SK-N-SH (cell line): Measurements from ENCODE around the gene PUM1. TPM values are rescaled to one million over a fixed set of nuclear protein-coding genes. Genes with fewer than 3 reads are reported as not detected.
"Not testable (repeated sequence)": the region's sequence is repeated elsewhere in the genome, so short reads cannot be mapped to it uniquely, and the experiment has no call there.

ENCODE experiments used
- CTCF ChIA-PET: fragments of 300-600, 350-600 bp; formaldehyde crosslinking; extraction: SDS; loops from one replicate; lab custom pipeline; 2021; lab: Yijun Ruan, JAX
- POLR2A ChIA-PET: fragments of 350-600 bp; sonication (Branson Sonifier 250); formaldehyde crosslinking; extraction: SDS; loops from one replicate; lab custom pipeline; 2020; ENCODE audit warnings: antibody characterized with exemption, inconsistent platforms; lab: Yijun Ruan, JAX
- DNase-seq: peaks from one replicate; pipeline ENCODE4 v3.0.0; 2012
- H2AFZ ChIP-seq: fragments of 200-600 bp; sonication (generic); 2 replicates; pipeline ENCODE4 v1.8.1; 2016; ENCODE audit warnings: antibody characterized with exemption, mild to moderate bottlenecking, low read depth
- H3F3A ChIP-seq: fragments of 200-600 bp; sonication (generic); replicated peaks from 2 replicates; pipeline ENCODE3; 2016; ENCODE audit warnings: antibody characterized with exemption, mild to moderate bottlenecking; ENCODE audit not compliant: insufficient read depth
- H3K27ac ChIP-seq, 2 experiments: fragments of 200-500 bp in 1 of 2; fragments of 200-600 bp in 1 of 2; sonication (Bioruptor generic) in 1 of 2; sonication (generic), shearing (Covaris generic) in 1 of 2; 2 replicates each; pipeline versions ENCODE4 v1.5.1 to v1.6.1; 2014 to 2016; ENCODE audit warnings: low read depth in 2 of 2, inconsistent platforms in 1 of 2, low read length in 1 of 2, mild to moderate bottlenecking in 1 of 2, mixed read lengths in 1 of 2
- H3K27me3 ChIP-seq: fragments of 200-600 bp; sonication (generic), shearing (Covaris generic); 2 replicates; pipeline ENCODE4 v1.6.1; 2016; ENCODE audit warnings: mixed run types; ENCODE audit not compliant: insufficient read depth
- H3K36me3 ChIP-seq, 2 experiments: fragments of 200-500 bp in 1 of 2; fragments of 200-600 bp in 1 of 2; sonication (Bioruptor generic) in 1 of 2; sonication (generic) in 1 of 2; replicated peaks in 1 of 2; 2 replicates each; pipeline versions ENCODE3 to v1.5.1; 2014 to 2016; ENCODE audit warnings: low read length in 1 of 2, mild to moderate bottlenecking in 1 of 2; ENCODE audit not compliant: insufficient read depth in 2 of 2, control insufficient read depth in 1 of 2
- H3K4me1 ChIP-seq, 2 experiments: fragments of 200-500 bp in 1 of 2; fragments of 200-600 bp in 1 of 2; sonication (Bioruptor generic) in 1 of 2; sonication (generic), shearing (Covaris generic) in 1 of 2; 2 replicates each; pipeline versions ENCODE4 v1.5.1 to v1.6.1; 2014 to 2016; ENCODE audit warnings: low read depth in 1 of 2, low read length in 1 of 2, mixed run types in 1 of 2; ENCODE audit not compliant: insufficient read depth in 2 of 2, control insufficient read depth in 1 of 2
- H3K4me2 ChIP-seq: fragments of 200-600 bp; sonication (generic), shearing (Covaris generic); 2 replicates; pipeline ENCODE4 v1.6.1; 2017; ENCODE audit warnings: mixed run types
- H3K4me3 ChIP-seq, 2 experiments: fragments of 200-500 bp in 1 of 2; fragments of 200-600 bp in 1 of 2; sonication (Bioruptor generic) in 1 of 2; sonication (generic), shearing (Covaris generic) in 1 of 2; 2 replicates each; pipeline versions ENCODE4 v1.5.1 to v1.8.1; 2014 to 2016; ENCODE audit warnings: low read depth in 2 of 2, inconsistent platforms in 1 of 2, low read length in 1 of 2, mild to moderate bottlenecking in 1 of 2, mixed read lengths in 1 of 2, moderate library complexity in 1 of 2
- H3K79me2 ChIP-seq: fragments of 200-600 bp; sonication (generic); 2 replicates; pipeline ENCODE4 v1.8.1; 2017; ENCODE audit warnings: mild to moderate bottlenecking; ENCODE audit not compliant: insufficient read depth
- H3K9ac ChIP-seq: fragments of 200-600 bp; sonication (generic); 2 replicates; pipeline ENCODE4 v1.6.1; 2017; ENCODE audit warnings: mixed run types
- H3K9me2 ChIP-seq: fragments of 200-600 bp; sonication (generic); 2 replicates; pipeline ENCODE4 v1.6.1; 2017; ENCODE audit warnings: mixed run types
- H3K9me3 ChIP-seq: fragments of 200-600 bp; sonication (generic); 2 replicates; pipeline ENCODE4 v1.6.1; 2017; ENCODE audit warnings: mixed run types, mild to moderate bottlenecking, moderate library complexity
- H4K20me1 ChIP-seq: fragments of 200-600 bp; sonication (generic); 2 replicates; pipeline ENCODE4 v1.6.1; 2017; ENCODE audit warnings: mild to moderate bottlenecking, mixed run types; ENCODE audit not compliant: insufficient read depth
- EP300 ChIP-seq, 2 experiments: IDR thresholded peaks; 2 replicates each; pipeline versions ENCODE4 v1.4.0 to v1.6.1; 2012; ENCODE audit warnings: borderline replicate concordance in 1 of 2, low read depth in 1 of 2, low read length in 1 of 2
- EZH2phosphoT487 ChIP-seq: fragments of 200-600 bp; sonication (generic); IDR thresholded peaks from 2 replicates; pipeline ENCODE4 v1.6.1; 2017; ENCODE audit warnings: low read depth, mixed run types, mild to moderate bottlenecking, antibody characterized with exemption, moderate library complexity, borderline replicate concordance
- FOXM1 ChIP-seq: IDR thresholded peaks from 2 replicates; pipeline ENCODE4 v1.4.0; 2012; ENCODE audit warnings: low read depth, mild to moderate bottlenecking
- GABPA ChIP-seq: IDR thresholded peaks from 2 replicates; pipeline ENCODE4 v1.4.0; 2012; ENCODE audit warnings: low read depth, mild to moderate bottlenecking
- JUND ChIP-seq: IDR thresholded peaks from 2 replicates; pipeline ENCODE4 v1.4.0; 2012
- MXI1 ChIP-seq: IDR thresholded peaks from 2 replicates; pipeline ENCODE4 v1.6.1; 2012; ENCODE audit warnings: mild to moderate bottlenecking, low read depth, low read length, improper control_type of control experiment
- RFX5 ChIP-seq: IDR thresholded peaks from 2 replicates; pipeline ENCODE4 v1.6.1; 2012; ENCODE audit warnings: mild to moderate bottlenecking, improper control_type of control experiment, low read length
- RXRA ChIP-seq: IDR thresholded peaks from 2 replicates; pipeline ENCODE4 v1.4.0; 2012; ENCODE audit warnings: low read depth, mild to moderate bottlenecking, borderline replicate concordance
- SIN3A ChIP-seq: IDR thresholded peaks from 2 replicates; pipeline ENCODE4 v1.6.1; 2012; ENCODE audit warnings: low read depth, mild to moderate bottlenecking, low read length, moderate library complexity, borderline replicate concordance
- SMC3 ChIP-seq: IDR thresholded peaks from 2 replicates; pipeline ENCODE4 v1.6.1; 2012; ENCODE audit warnings: low read depth, low read length, improper control_type of control experiment
- TAF1 ChIP-seq: IDR thresholded peaks from 2 replicates; pipeline ENCODE4 v1.6.1; 2012; ENCODE audit warnings: low read depth, mild to moderate bottlenecking, low read length, moderate library complexity, borderline replicate concordance
- TCF12 ChIP-seq: IDR thresholded peaks from 2 replicates; pipeline ENCODE4 v1.4.0; 2012
- TEAD4 ChIP-seq: IDR thresholded peaks from 2 replicates; pipeline ENCODE4 v1.4.0; 2012; ENCODE audit warnings: mild to moderate bottlenecking, borderline replicate concordance; ENCODE audit not compliant: insufficient read depth
- WGBS: methylation state at CpG from one replicate; pipeline ENCODE4 v1.1.6; 2017; ENCODE audit warnings: low lambda C conversion rate; 5-methylcytosine and 5-hydroxymethylcytosine counted together
- polyA plus RNA-seq, 3 experiments: library from polyadenylated mRNA; depleted of rRNA; stranded (reverse); fragments of >200 nt; gene quantifications; 2 replicates each; pipeline ENCODE4 v1.2.3, GENCODE V29; 2012
- TF ChIP-seq, protein P1 (sequence below): IDR thresholded peaks from 2 replicates; pipeline ENCODE4 v1.6.1; 2012; ENCODE audit warnings: mild to moderate bottlenecking, low read depth, low read length, moderate library complexity

The PUM1 gene
- polyA plus RNA-seq, 1 of the 3 experiments (the other 2 are of a cell fraction) = 66.7 TPM

DNA sequence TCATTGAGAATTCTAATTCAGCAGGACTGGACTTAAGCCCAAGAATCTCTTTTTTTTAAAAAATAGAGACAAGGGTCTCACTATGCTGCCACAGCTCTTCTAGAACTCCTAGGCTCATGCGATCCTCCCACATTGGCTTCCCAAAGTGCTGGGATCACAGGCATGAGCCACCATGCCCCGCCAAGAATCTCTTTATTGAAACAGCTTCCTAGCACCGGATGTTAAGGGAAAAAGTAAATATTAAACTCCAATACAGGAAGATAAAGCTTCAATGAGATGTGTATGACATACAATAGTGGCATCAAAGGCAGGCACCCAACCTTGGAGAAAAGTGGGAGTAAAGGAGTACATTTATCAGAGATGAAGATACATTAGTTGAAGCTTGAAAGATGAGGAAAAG lies 25.5 kb downstream of the PUM1 start:
- Histone ChIP-seq H3K27ac (no peak overlapping the region), H4K20me1 (peaks cover 97% of the 10 kb centered on the region), H3F3A (peaks cover 19% of the 10 kb centered on the region), H3K4me3 (no peak overlapping the region), H2AFZ (no peak overlapping the region), H3K27me3 (no peaks in the 10 kb centered on the region), H3K36me3 (peaks cover 0 to 39% of the 10 kb centered on the region in 2 experiments), H3K9me3 (no peaks in the 10 kb centered on the region), H3K4me2 (no peak overlapping the region), H3K4me1 (peaks cover 0 to 14% of the 10 kb centered on the region in 2 experiments; a peak in 2 of 4 replicates), H3K79me2 (peaks cover 99% of the 10 kb centered on the region), H3K9me2 (no peaks in the 10 kb centered on the region), H3K9ac (no peak overlapping the region)
- WGBS = 86% methylated on average over 3 of the region's 3 CpGs
- TF ChIP-seq TAF1 (no peak), MXI1 (no peak)
- DNase-seq = no peak
- ChIA-PET POLR2A (interaction anchor here (0.7 kb wide), 1 partner anchor 93 kb away, joined by 3 read pairs; no protein-coding TSS in a partner anchor), CTCF (interaction anchor here (0.8 to 2.0 kb wide), 4 partner anchors 13 to 238 kb away, joined by 3 to 5 read pairs (median 4); no protein-coding TSS in a partner anchor)

DNA sequence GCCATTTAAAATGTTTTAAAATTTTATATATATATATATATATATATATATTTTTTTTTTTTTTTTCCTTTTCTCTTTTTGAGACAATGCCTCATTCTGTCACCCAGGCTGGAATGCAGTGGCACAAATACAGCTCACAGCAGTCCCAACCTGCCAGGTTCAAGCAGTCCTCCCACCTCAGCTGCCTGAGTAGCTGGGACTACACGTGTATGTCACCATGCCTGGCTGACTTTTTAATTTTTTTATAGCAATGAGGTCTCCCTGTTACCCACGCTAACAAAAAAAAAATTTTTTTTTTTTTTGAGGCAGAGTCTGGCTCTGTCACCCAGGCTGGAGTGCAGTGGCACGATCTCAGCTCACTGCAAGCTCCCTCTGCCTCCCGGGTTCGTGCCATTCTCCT lies 26.6 kb downstream of the PUM1 start:
- H3K4me2 ChIP-seq, H3K4me3 ChIP-seq, DNase-seq, H2AFZ ChIP-seq, CTCF ChIA-PET, H3K27me3 ChIP-seq, H3K9me2 ChIP-seq, H3K9ac ChIP-seq, H3K27ac ChIP-seq, POLR2A ChIA-PET, H3K9me3 ChIP-seq: not testable (repeated sequence)
- WGBS = 93% methylated on average over 5 of the region's 5 CpGs
- Histone ChIP-seq H3K36me3 (peaks cover 0 to 37% of the 10 kb centered on the region in 2 experiments), H4K20me1 (peaks cover 97% of the 10 kb centered on the region), H3F3A (peaks cover 19% of the 10 kb centered on the region), H3K79me2 (peaks cover 99% of the 10 kb centered on the region), H3K4me1 (peaks cover 0 to 14% of the 10 kb centered on the region in 2 experiments; a peak in 2 of 4 replicates)

DNA sequence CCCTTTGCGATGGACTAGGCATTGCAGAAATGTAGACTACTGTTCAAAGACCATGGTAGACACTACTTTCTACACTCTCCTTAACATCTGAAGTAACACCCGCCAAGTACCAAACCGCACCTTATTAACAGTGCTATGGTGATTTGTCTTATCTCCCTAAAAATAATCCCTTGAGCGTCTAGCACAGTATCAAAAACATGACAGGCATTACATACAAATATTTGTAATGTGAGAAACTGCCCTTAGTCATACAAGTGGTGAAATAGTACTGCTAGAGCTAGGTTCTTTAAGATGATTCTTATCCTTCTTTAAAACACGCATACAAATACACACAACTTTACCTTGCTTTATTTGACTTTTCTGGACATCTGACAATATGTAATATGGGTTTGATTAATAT lies 27.2 kb downstream of the PUM1 start:
- POLR2A ChIA-PET = no interaction called here
- TF ChIP-seq RFX5 (no peak), JUND (no peak), TCF12 (no peak), EP300 (IDR thresholded peaks at IDR 0.05; ENCODE audit: borderline replicate concordance in 1 of 2, low read depth in 1 of 2, low read length in 1 of 2) (no peak), RXRA (no peak), FOXM1 (no peak), SIN3A (no peak), TEAD4 (no peak), EZH2phosphoT487 (no peak), SMC3 (no peak), GABPA (no peak)
- TF ChIP-seq, protein P1, sequence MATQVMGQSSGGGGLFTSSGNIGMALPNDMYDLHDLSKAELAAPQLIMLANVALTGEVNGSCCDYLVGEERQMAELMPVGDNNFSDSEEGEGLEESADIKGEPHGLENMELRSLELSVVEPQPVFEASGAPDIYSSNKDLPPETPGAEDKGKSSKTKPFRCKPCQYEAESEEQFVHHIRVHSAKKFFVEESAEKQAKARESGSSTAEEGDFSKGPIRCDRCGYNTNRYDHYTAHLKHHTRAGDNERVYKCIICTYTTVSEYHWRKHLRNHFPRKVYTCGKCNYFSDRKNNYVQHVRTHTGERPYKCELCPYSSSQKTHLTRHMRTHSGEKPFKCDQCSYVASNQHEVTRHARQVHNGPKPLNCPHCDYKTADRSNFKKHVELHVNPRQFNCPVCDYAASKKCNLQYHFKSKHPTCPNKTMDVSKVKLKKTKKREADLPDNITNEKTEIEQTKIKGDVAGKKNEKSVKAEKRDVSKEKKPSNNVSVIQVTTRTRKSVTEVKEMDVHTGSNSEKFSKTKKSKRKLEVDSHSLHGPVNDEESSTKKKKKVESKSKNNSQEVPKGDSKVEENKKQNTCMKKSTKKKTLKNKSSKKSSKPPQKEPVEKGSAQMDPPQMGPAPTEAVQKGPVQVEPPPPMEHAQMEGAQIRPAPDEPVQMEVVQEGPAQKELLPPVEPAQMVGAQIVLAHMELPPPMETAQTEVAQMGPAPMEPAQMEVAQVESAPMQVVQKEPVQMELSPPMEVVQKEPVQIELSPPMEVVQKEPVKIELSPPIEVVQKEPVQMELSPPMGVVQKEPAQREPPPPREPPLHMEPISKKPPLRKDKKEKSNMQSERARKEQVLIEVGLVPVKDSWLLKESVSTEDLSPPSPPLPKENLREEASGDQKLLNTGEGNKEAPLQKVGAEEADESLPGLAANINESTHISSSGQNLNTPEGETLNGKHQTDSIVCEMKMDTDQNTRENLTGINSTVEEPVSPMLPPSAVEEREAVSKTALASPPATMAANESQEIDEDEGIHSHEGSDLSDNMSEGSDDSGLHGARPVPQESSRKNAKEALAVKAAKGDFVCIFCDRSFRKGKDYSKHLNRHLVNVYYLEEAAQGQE = no peak
- Histone ChIP-seq H4K20me1 (peaks cover 97% of the 10 kb centered on the region), H3K9ac (no peak overlapping the region), H3K36me3 (peaks cover 0 to 31% of the 10 kb centered on the region in 2 experiments), H3K9me2 (no peaks in the 10 kb centered on the region), H3K4me3 (no peak overlapping the region), H2AFZ (no peak overlapping the region), H3K27ac (peak overlapping the region in 1 of 2 experiments; percentile 51; a peak in 1 of 4 replicates), H3K4me2 (no peak overlapping the region), H3F3A (peaks cover 19% of the 10 kb centered on the region), H3K27me3 (no peaks in the 10 kb centered on the region), H3K4me1 (peaks cover 0 to 14% of the 10 kb centered on the region in 2 experiments; a peak in 2 of 4 replicates), H3K79me2 (peaks cover 99% of the 10 kb centered on the region), H3K9me3 (no peaks in the 10 kb centered on the region)
- CTCF ChIA-PET = no interaction called here
- WGBS = 75% methylated on average over 5 of the region's 5 CpGs
- no peak for DNase-seq
